ENCODE results near the gene WNT1.
A peak's percentile ranks its signal among the peaks of the same experiment; 100 is the strongest.

WNT1 gene

GRCh38 chr12:48981757-48982157 is 3.6 kb downstream of the WNT1 start:
- DNase-seq, result no peak

- DNase-seq, result no peak
Observed at GRCh38 chr12:48982397-48983080, 4.4 kb downstream of the WNT1 start.

- DNase-seq, result no peak
Observed at GRCh38 chr12:48985475-48985897, 7.4 kb downstream of the WNT1 start.

- DNase-seq, result no peak
Observed at GRCh38 chr12:48985901-48986300, 7.8 kb downstream of the WNT1 start.

GRCh38 chr12:48986720-48987291 is 8.7 kb downstream of the WNT1 start:
- no peak for DNase-seq

GRCh38 chr12:48988030-48988649 is 10.0 kb downstream of the WNT1 start:
- peak; percentile 73 to 74 for DNase-seq

GRCh38 chr12:48990552-48990951 is 12.4 kb downstream of the WNT1 start:
- no peak for DNase-seq

- DNase-seq, result no peak
Observed at GRCh38 chr12:48991247-48992050, 13.3 kb downstream of the WNT1 start.

GRCh38 chr12:48993787-48994186 is 15.7 kb downstream of the WNT1 start:
- DNase-seq, result no peak

- no peak for DNase-seq
Observed at GRCh38 chr12:48994224-48995085, 16.3 kb downstream of the WNT1 start.

GRCh38 chr12:48995086-48995879 is 17.2 kb downstream of the WNT1 start:
- peak; percentile 64 to 72 for DNase-seq

- DNase-seq, result peak; percentile 76 to 85
Observed at GRCh38 chr12:48996794-48997718, 18.9 kb downstream of the WNT1 start.

- DNase-seq, result no peak
Observed at GRCh38 chr12:48997719-48998496, 19.8 kb downstream of the WNT1 start.

- DNase-seq, result no peak
Observed at GRCh38 chr12:48998497-48999353, 20.6 kb downstream of the WNT1 start.

- DNase-seq, result peak in 1 of 2 donors; percentile 44
Observed at GRCh38 chr12:48999371-49000131, 21.4 kb downstream of the WNT1 start, which contains the start of gene DDN. TSS of gene DDN (minus strand) at chr12:48999375. CDS start at chr12:48999287, 88 bp downstream.

GRCh38 chr12:49000346-49000745 is 22.2 kb downstream of the WNT1 start:
- DNase-seq, result no peak

GRCh38 chr12:49008943-49009342 is 30.8 kb downstream of the WNT1 start:
- no peak for DNase-seq

Data from inflammatory macrophage (primary cell).